IMR-90 (cell line): ENCODE measurements around the gene HIRA. TPM values are rescaled to one million over a fixed set of nuclear protein-coding genes. Genes with fewer than 3 reads are reported as not detected.

Source experiments
- ATAC-seq: fragments of 200-7000 bp; cut with Tn5 transposase; 2 replicates; pipeline ENCODE4 v1.9.1; 2020; ENCODE audit warnings: low read depth, mild to moderate bottlenecking, moderate library complexity
- BruUV-seq: library from RNA; stranded (reverse); fragments of 400-500 nt; replicated peaks from 2 replicates; lab custom pipeline; 2021; lab: Mats Ljungman, UMichigan
- CTCF ChIA-PET: fragments of 300-600 bp; formaldehyde crosslinking; extraction: SDS; loops from one replicate; lab custom pipeline; 2021; ENCODE audit warnings: antibody characterized with exemption; lab: Yijun Ruan, JAX
- POLR2A ChIA-PET: fragments of 300-600 bp; sonication (Branson Sonifier 250); formaldehyde crosslinking; loops from one replicate; lab custom pipeline; 2022; ENCODE audit warnings: antibody characterized with exemption; ENCODE audit not compliant: unreplicated experiment; lab: Charles Lee
- DNase-seq: peaks from one replicate; pipeline ENCODE4 v3.0.0; 2013
- H2AFZ ChIP-seq: replicated peaks from 2 replicates; pipeline ENCODE3; 2013; ENCODE audit warnings: low read length, mild to moderate bottlenecking; ENCODE audit not compliant: poor library complexity
- H2AK5ac ChIP-seq: 2 replicates; pipeline ENCODE4 v1.6.1; 2013; ENCODE audit warnings: low read depth, low read length, inconsistent platforms
- H2AK9ac ChIP-seq: replicated peaks from 2 replicates; pipeline ENCODE3; 2013; ENCODE audit warnings: mild to moderate bottlenecking, low read depth, low read length, moderate library complexity; ENCODE audit not compliant: poor library complexity
- H2BK120ac ChIP-seq: 2 replicates; pipeline ENCODE4 v1.6.1; 2013; ENCODE audit warnings: low read depth, low read length, inconsistent platforms
- H2BK15ac ChIP-seq: 3 replicates; pipeline ENCODE4 v1.6.1; 2013; ENCODE audit warnings: low read depth, low read length, inconsistent platforms
- H2BK20ac ChIP-seq: 2 replicates; pipeline ENCODE4 v1.6.1; 2013; ENCODE audit warnings: low read depth, mild to moderate bottlenecking, inconsistent platforms, low read length, moderate library complexity
- H2BK5ac ChIP-seq: 2 replicates; pipeline ENCODE4 v1.6.1; 2013; ENCODE audit warnings: mild to moderate bottlenecking, low read depth, low read length, inconsistent platforms; ENCODE audit not compliant: poor library complexity, severe bottlenecking
- H3K14ac ChIP-seq: replicated peaks from 2 replicates; pipeline ENCODE4 v1.6.1; 2013; ENCODE audit warnings: low read depth, low read length, inconsistent platforms
- H3K18ac ChIP-seq: 2 replicates; pipeline ENCODE4 v1.6.1; 2013; ENCODE audit warnings: low read depth, low read length, control low read depth
- H3K23ac ChIP-seq: 2 replicates; pipeline ENCODE4 v1.6.1; 2013; ENCODE audit warnings: low read depth, low read length, inconsistent platforms
- H3K27ac ChIP-seq: 2 replicates; pipeline ENCODE4 v1.5.1; 2013; ENCODE audit warnings: mild to moderate bottlenecking, control low read depth, low read length; ENCODE audit not compliant: insufficient read depth
- H3K27me3 ChIP-seq: 2 replicates; pipeline ENCODE4 v1.6.1; 2013; ENCODE audit warnings: low read length; ENCODE audit not compliant: control insufficient read depth, insufficient read depth
- H3K36me3 ChIP-seq: 2 replicates; pipeline ENCODE4 v1.6.1; 2013; ENCODE audit warnings: low read length, mixed read lengths; ENCODE audit not compliant: control insufficient read depth, insufficient read depth
- H3K4ac ChIP-seq: 2 replicates; pipeline ENCODE4 v1.6.1; 2013; ENCODE audit warnings: low read depth, low read length, inconsistent platforms
- H3K4me1 ChIP-seq: 2 replicates; pipeline ENCODE4 v1.6.1; 2013; ENCODE audit warnings: low read length, mixed read lengths; ENCODE audit not compliant: control insufficient read depth, insufficient read depth
- H3K4me2 ChIP-seq: 2 replicates; pipeline ENCODE4 v1.6.1; 2013; ENCODE audit warnings: low read depth, mild to moderate bottlenecking, control low read depth, low read length, moderate library complexity
- H3K4me3 ChIP-seq: 2 replicates; pipeline ENCODE4 v1.5.1; 2013; ENCODE audit warnings: low read depth, mild to moderate bottlenecking, control low read depth, low read length, moderate library complexity; ENCODE audit not compliant: insufficient read depth
- H3K56ac ChIP-seq: 2 replicates; pipeline ENCODE4 v1.6.1; 2013; ENCODE audit warnings: low read length, inconsistent platforms; ENCODE audit not compliant: insufficient read depth; ENCODE audit errors: extremely low read depth
- H3K79me1 ChIP-seq, 2 experiments: 2 replicates each; pipeline ENCODE4 v1.6.1; 2013; ENCODE audit warnings: low read length in 2 of 2, inconsistent platforms in 1 of 2, low read depth in 1 of 2
- H3K9ac ChIP-seq: 2 replicates; pipeline ENCODE4 v1.6.1; 2013; ENCODE audit warnings: low read depth, low read length, control low read depth
- H3K9me1 ChIP-seq: 2 replicates; pipeline ENCODE4 v1.6.1; 2013; ENCODE audit warnings: low read length, inconsistent platforms; ENCODE audit not compliant: insufficient read depth
- H3K9me3 ChIP-seq: 2 replicates; pipeline ENCODE4 v1.6.1; 2013; ENCODE audit warnings: low read length; ENCODE audit not compliant: control insufficient read depth, insufficient read depth
- H4K20me1 ChIP-seq: 2 replicates; pipeline ENCODE4 v1.6.1; 2013; ENCODE audit warnings: low read length, inconsistent platforms; ENCODE audit not compliant: insufficient read depth
- H4K5ac ChIP-seq: 2 replicates; pipeline ENCODE4 v1.6.1; 2013; ENCODE audit warnings: mild to moderate bottlenecking, low read depth, low read length, control low read depth
- H4K8ac ChIP-seq, 2 experiments: 2 replicates each; pipeline ENCODE4 v1.6.1; 2013; ENCODE audit warnings: low read depth in 2 of 2, low read length in 2 of 2, control low read depth in 1 of 2, inconsistent platforms in 1 of 2
- H4K91ac ChIP-seq: 2 replicates; pipeline ENCODE4 v1.6.1; 2013; ENCODE audit warnings: low read depth, low read length, inconsistent platforms; ENCODE audit not compliant: insufficient read depth
- BHLHE40 ChIP-seq: fragments of 150-350 bp; IDR thresholded peaks from 2 replicates; pipeline ENCODE4 v1.6.1; 2016; ENCODE audit warnings: mild to moderate bottlenecking, low read depth, low read length
- CTCF ChIP-seq: conservative IDR thresholded peaks from 2 replicates; pipeline ENCODE4 v1.5.1; 2012; ENCODE audit warnings: mild to moderate bottlenecking, low read depth, low read length, improper control_type of control experiment
- FOS ChIP-seq: fragments of 150-350 bp; IDR thresholded peaks from 2 replicates; pipeline ENCODE4 v1.6.1; 2016; ENCODE audit warnings: low read depth, low read length
- MAFK ChIP-seq: IDR thresholded peaks from 2 replicates; pipeline ENCODE4 v1.6.1; 2012; ENCODE audit warnings: low read depth, low read length, improper control_type of control experiment
- MAZ ChIP-seq: IDR thresholded peaks from 2 replicates; pipeline ENCODE4 v1.6.1; 2012; ENCODE audit warnings: low read depth, mild to moderate bottlenecking, low read length, improper control_type of control experiment, moderate library complexity, borderline replicate concordance
- MXI1 ChIP-seq: IDR thresholded peaks from 2 replicates; pipeline ENCODE4 v1.6.1; 2012; ENCODE audit warnings: low read depth, mild to moderate bottlenecking, low read length, moderate library complexity, borderline replicate concordance
- NFE2L2 ChIP-seq: fragments of 150-350 bp; IDR thresholded peaks from 2 replicates; pipeline ENCODE4 v1.6.1; 2016; ENCODE audit warnings: low read depth, mild to moderate bottlenecking, low read length
- RAD21 ChIP-seq: IDR thresholded peaks from 2 replicates; pipeline ENCODE4 v1.6.1; 2012; ENCODE audit warnings: low read length, improper control_type of control experiment
- SMC3 ChIP-seq: fragments of 150-350 bp; IDR thresholded peaks from 2 replicates; pipeline ENCODE4 v1.6.1; 2016; ENCODE audit warnings: low read depth, mild to moderate bottlenecking, antibody characterized with exemption, low read length, moderate library complexity
- USF2 ChIP-seq: fragments of 150-350 bp; IDR thresholded peaks from 2 replicates; pipeline ENCODE4 v1.6.1; 2017; ENCODE audit warnings: mild to moderate bottlenecking, antibody characterized with exemption, low read length, low read depth
- WGBS, 2 experiments: methylation state at CpG; one replicate each; pipeline versions ENCODE4 v1.1.5 to v1.1.7; 2013; ENCODE audit warnings: missing lambda C conversion rate in 2 of 2; ENCODE audit not compliant: insufficient read length in 1 of 2; ENCODE audit errors: extremely low coverage in 2 of 2; 5-methylcytosine and 5-hydroxymethylcytosine counted together
- dilution Hi-C: fragments of 300-500 bp; cut with HindIII; formaldehyde crosslinking; loops from one replicate; pipeline ENCODE4 v1.14.3; 2018; ENCODE audit warnings: low sequenced_read_pairs; ENCODE audit not compliant: unreplicated experiment
- in situ Hi-C: fragments of 300-500 bp; cut with MboI; formaldehyde crosslinking; loops from 3 replicates; pipeline ENCODE4 v1.14.3; 2019; ENCODE audit warnings: low sequenced_read_pairs, inconsistent platforms, mixed read lengths
- intact Hi-C: fragments of 100-400 bp; cut with micrococcal nuclease; formaldehyde crosslinking; loops from 2 replicates; pipeline ENCODE4 v1.10.0; 2022
- polyA plus RNA-seq, 3 experiments: library from polyadenylated mRNA; depleted of rRNA; stranded (reverse); fragments of >200 nt; gene quantifications; 2 replicates each; pipeline ENCODE4 v1.2.3, GENCODE V29; 2012; ENCODE audit warnings: low replicate concordance in 1 of 3
- total RNA-seq: library from RNA; depleted of rRNA; stranded (reverse); fragments of >200 nt; gene quantifications from 2 replicates; pipeline ENCODE4 v1.2.3, GENCODE V29; 2012

The HIRA gene
- total and polyA plus RNA-seq, 2 of the 4 experiments (the other 2 are of a cell fraction), result 14.5 to 24.2 TPM

GRCh38 chr22:19434829-19435580 is 3.5 kb upstream of the HIRA start:
- H3K23ac ChIP-seq, result no peak overlapping the region
- DNase-seq (no peak), ATAC-seq (no peak)
- no peak overlapping the region for H2BK15ac ChIP-seq
- 0 out of 2 replicates have a peak, but pooled peaks cover 2% of the 10 kb centered on the region for H3K9me1 ChIP-seq
- H3K36me3 ChIP-seq, result peaks cover 16% of the 10 kb centered on the region
- no peak overlapping the region for H2BK120ac ChIP-seq
- no TSS peak for BruUV-seq
- TF ChIP-seq BHLHE40 (no peak), NFE2L2 (no peak), FOS (no peak), USF2 (no peak), MAFK (no peak), MAZ (no peak), CTCF (no peak), SMC3 (no peak), RAD21 (no peak), MXI1 (no peak)
- no peak overlapping the region for H4K5ac ChIP-seq
- no peak overlapping the region for H3K14ac ChIP-seq
- H2AK9ac ChIP-seq, result no peak overlapping the region
- peaks cover 10% of the 10 kb centered on the region for H4K20me1 ChIP-seq
- in situ Hi-C loops (no loop called here), dilution Hi-C loops (no loop called here), intact Hi-C loops (no loop called here)
- H3K4me2 ChIP-seq, result no peak overlapping the region
- H2BK5ac ChIP-seq, result no peak overlapping the region
- no CpG with 5 or more reads among the region's 2 CpGs for WGBS, 2 experiments
- H4K91ac ChIP-seq, result no peak overlapping the region
- H3K9me3 ChIP-seq, result no peaks in the 10 kb centered on the region
- H3K56ac ChIP-seq, result no peak overlapping the region
- H3K9ac ChIP-seq, result no peak overlapping the region
- ChIA-PET POLR2A (no interaction called here), CTCF (no interaction called here)
- H3K18ac ChIP-seq, result no peak overlapping the region
- H4K8ac ChIP-seq, result no peak overlapping the region
- no peak overlapping the region for H3K4ac ChIP-seq
- no peak overlapping the region for H3K27ac ChIP-seq
- peaks cover 13 to 47% of the 10 kb centered on the region in 2 experiments for H3K79me1 ChIP-seq
- no peaks in the 10 kb centered on the region for H3K27me3 ChIP-seq
- H2BK20ac ChIP-seq, result no peak overlapping the region
- no peak overlapping the region for H3K4me3 ChIP-seq
- no peak overlapping the region for H2AFZ ChIP-seq
- no peak overlapping the region for H2AK5ac ChIP-seq
- H3K4me1 ChIP-seq, result peaks cover 1% of the 10 kb centered on the region; the same call in 1 of the 2 replicates
